Loucy (cell line): ENCODE data around the gene C14orf180.

Experiments
- H2AFZ ChIP-seq: fragments of 200-600 bp; sonication (generic); 2 replicates; pipeline ENCODE4 v1.6.0; 2016; ENCODE audit warnings: antibody characterized with exemption, mild to moderate bottlenecking, low read length, moderate library complexity
- H3F3A ChIP-seq: fragments of 200-600 bp; 2 replicates; pipeline ENCODE4 v1.6.0; 2016; ENCODE audit warnings: antibody characterized with exemption, low read depth, mild to moderate bottlenecking
- H3K27me3 ChIP-seq: fragments of 200-600 bp; sonication (generic); 2 replicates; pipeline ENCODE4 v1.6.1; 2014; ENCODE audit warnings: low read length, mild to moderate bottlenecking; ENCODE audit not compliant: insufficient read depth, poor library complexity, severe bottlenecking
- H3K36me3 ChIP-seq: fragments of 200-600 bp; sonication (generic); 2 replicates; pipeline ENCODE4 v1.6.1; 2016; ENCODE audit warnings: low read length; ENCODE audit not compliant: insufficient read depth
- H3K4me1 ChIP-seq: fragments of 200-600 bp; sonication (generic); 2 replicates; pipeline ENCODE4 v1.5.1; 2014; ENCODE audit warnings: low read length, mild to moderate bottlenecking; ENCODE audit not compliant: insufficient read depth, poor library complexity, severe bottlenecking
- H3K4me2 ChIP-seq: fragments of 200-600 bp; sonication (generic); 2 replicates; pipeline ENCODE4 v1.6.0; 2014; ENCODE audit warnings: antibody characterized with exemption, low read length, low read depth, mild to moderate bottlenecking; ENCODE audit not compliant: poor library complexity, severe bottlenecking
- H3K4me3 ChIP-seq: fragments of 200-600 bp; sonication (generic); 2 replicates; pipeline ENCODE4 v1.5.1; 2014; ENCODE audit warnings: low read length, mild to moderate bottlenecking, mixed read lengths; ENCODE audit not compliant: poor library complexity, severe bottlenecking
- H3K79me2 ChIP-seq: fragments of 200-600 bp; sonication (generic); 2 replicates; pipeline ENCODE4 v1.6.1; 2014; ENCODE audit warnings: low read length; ENCODE audit not compliant: insufficient read depth
- H3K9ac ChIP-seq: fragments of 200-600 bp; sonication (generic); 2 replicates; pipeline ENCODE4 v1.6.0; 2014; ENCODE audit warnings: mild to moderate bottlenecking, low read depth, low read length, moderate library complexity; ENCODE audit not compliant: poor library complexity, severe bottlenecking
- H3K9me2 ChIP-seq: fragments of 200-600 bp; sonication (generic); replicated peaks from 2 replicates; pipeline ENCODE4 v1.6.1; 2016; ENCODE audit warnings: low read depth, low read length, mixed read lengths
- H3K9me3 ChIP-seq: fragments of 200-600 bp; sonication (generic); 2 replicates; pipeline ENCODE4 v1.6.1; 2014; ENCODE audit warnings: mild to moderate bottlenecking, antibody characterized with exemption, low read length, low read depth; ENCODE audit not compliant: insufficient read depth
- H4K20me1 ChIP-seq: fragments of 200-600 bp; sonication (generic); 2 replicates; pipeline ENCODE4 v1.6.0; 2014; ENCODE audit warnings: antibody characterized with exemption, low read length, mild to moderate bottlenecking; ENCODE audit not compliant: insufficient read depth, poor library complexity, severe bottlenecking
- EZH2phosphoT487 ChIP-seq: fragments of 200-600 bp; IDR thresholded peaks from 2 replicates; pipeline ENCODE4 v1.6.1; 2018; ENCODE audit warnings: antibody characterized with exemption, mild to moderate bottlenecking, moderate library complexity, borderline replicate concordance
- TF ChIP-seq, protein P1 (sequence below): fragments of 200-600 bp; sonication (generic); conservative IDR thresholded peaks from 2 replicates; pipeline ENCODE4 v1.5.1; 2014; ENCODE audit warnings: mild to moderate bottlenecking, antibody characterized with exemption, low read length

The C14orf180 gene

DNA sequence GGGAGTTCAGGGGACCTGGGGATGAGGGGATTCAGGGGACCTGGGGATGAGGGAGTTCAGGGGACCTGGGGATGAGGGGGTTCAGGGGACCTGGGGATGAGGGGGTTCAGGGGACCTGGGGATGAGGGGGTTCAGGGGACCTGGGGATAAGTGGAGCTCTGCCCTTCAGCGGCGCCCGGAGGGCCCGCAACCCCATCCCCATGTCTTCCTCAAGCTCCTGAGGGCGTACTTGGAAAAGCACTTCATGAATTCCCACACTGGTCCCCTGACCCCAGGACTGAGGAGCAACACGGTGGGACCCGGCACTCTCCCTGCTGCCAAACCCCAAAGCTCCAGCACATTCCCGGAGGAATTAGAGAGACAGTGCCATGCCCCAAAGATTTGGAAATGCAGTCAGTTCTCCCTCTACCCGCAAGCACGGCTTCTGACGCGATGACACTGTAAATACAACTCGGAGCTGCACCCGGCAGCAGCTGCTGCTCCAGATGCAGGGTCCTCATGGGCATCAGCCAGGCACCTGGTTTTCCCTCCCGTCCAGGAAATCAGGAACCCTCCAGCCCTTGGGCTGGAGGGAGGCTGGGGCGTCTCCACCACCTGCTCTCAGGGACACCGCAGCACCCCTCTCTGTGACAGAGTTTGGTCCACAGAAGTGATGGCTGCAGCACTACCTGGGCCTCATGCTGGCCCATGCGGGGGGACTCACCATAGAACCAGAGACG is 32.8 kb upstream of the C14orf180 start:
- no peak overlapping the region for H3K4me3 ChIP-seq
- no peaks in the 10 kb centered on the region for H3K9me3 ChIP-seq
- no peaks in the 10 kb centered on the region for H3K79me2 ChIP-seq
- no peak overlapping the region for H3K9ac ChIP-seq
- no peak overlapping the region for H3K4me2 ChIP-seq
- no peaks in the 10 kb centered on the region for H3F3A ChIP-seq
- H2AFZ ChIP-seq = no peak overlapping the region
- H3K4me1 ChIP-seq = no peaks in the 10 kb centered on the region
- H4K20me1 ChIP-seq = no peaks in the 10 kb centered on the region
- H3K9me2 ChIP-seq = no peaks in the 10 kb centered on the region
- TF ChIP-seq, protein P1, sequence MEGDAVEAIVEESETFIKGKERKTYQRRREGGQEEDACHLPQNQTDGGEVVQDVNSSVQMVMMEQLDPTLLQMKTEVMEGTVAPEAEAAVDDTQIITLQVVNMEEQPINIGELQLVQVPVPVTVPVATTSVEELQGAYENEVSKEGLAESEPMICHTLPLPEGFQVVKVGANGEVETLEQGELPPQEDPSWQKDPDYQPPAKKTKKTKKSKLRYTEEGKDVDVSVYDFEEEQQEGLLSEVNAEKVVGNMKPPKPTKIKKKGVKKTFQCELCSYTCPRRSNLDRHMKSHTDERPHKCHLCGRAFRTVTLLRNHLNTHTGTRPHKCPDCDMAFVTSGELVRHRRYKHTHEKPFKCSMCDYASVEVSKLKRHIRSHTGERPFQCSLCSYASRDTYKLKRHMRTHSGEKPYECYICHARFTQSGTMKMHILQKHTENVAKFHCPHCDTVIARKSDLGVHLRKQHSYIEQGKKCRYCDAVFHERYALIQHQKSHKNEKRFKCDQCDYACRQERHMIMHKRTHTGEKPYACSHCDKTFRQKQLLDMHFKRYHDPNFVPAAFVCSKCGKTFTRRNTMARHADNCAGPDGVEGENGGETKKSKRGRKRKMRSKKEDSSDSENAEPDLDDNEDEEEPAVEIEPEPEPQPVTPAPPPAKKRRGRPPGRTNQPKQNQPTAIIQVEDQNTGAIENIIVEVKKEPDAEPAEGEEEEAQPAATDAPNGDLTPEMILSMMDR = no peak
- no peak for TF ChIP-seq EZH2phosphoT487
- no peaks in the 10 kb centered on the region for H3K36me3 ChIP-seq
- no peaks in the 10 kb centered on the region for H3K27me3 ChIP-seq

DNA sequence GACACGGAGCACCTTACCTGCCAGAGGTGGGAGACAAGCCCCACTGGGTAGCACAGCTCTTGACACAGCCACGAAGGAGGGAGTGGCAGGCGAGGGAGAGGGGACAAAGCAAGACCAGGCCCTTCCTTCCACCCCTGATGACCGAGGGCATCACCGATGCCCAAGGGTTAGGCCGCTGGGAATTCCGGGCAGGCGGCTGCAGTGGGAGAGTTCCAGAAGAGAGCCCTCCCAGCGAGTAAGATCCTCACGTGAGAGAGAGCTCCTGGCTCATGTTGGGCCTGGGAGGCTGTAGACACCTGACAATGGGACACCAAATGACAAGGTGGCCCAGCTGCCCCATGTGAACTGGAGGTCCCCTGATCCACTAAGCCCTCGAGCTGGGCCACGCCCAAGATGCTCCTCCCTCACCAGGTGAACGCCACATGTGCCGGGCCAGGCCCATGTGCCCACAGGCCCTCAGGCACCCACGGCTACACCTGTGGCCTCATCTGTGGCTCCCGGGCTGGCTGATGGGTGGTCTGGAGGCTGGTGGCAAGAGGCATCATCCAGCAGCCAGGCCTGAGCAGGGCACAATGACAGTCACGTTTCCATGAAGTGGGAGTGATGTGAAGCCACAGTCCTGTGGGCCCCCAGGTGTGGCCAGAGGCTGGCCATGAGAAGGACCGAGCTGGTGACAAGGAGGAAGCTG is 32.1 kb upstream of the C14orf180 start:
- TF ChIP-seq, protein P1 = no peak
- TF ChIP-seq EZH2phosphoT487 = no peak
- no peaks in the 10 kb centered on the region for H3K27me3 ChIP-seq
- H4K20me1 ChIP-seq = no peaks in the 10 kb centered on the region
- no peaks in the 10 kb centered on the region for H3K9me2 ChIP-seq
- H3K79me2 ChIP-seq = no peaks in the 10 kb centered on the region
- no peak overlapping the region for H2AFZ ChIP-seq
- H3F3A ChIP-seq = no peaks in the 10 kb centered on the region
- H3K36me3 ChIP-seq = no peaks in the 10 kb centered on the region
- H3K4me2 ChIP-seq = no peak overlapping the region
- no peaks in the 10 kb centered on the region for H3K9me3 ChIP-seq
- no peaks in the 10 kb centered on the region for H3K4me1 ChIP-seq
- no peak overlapping the region for H3K9ac ChIP-seq
- no peak overlapping the region for H3K4me3 ChIP-seq

DNA sequence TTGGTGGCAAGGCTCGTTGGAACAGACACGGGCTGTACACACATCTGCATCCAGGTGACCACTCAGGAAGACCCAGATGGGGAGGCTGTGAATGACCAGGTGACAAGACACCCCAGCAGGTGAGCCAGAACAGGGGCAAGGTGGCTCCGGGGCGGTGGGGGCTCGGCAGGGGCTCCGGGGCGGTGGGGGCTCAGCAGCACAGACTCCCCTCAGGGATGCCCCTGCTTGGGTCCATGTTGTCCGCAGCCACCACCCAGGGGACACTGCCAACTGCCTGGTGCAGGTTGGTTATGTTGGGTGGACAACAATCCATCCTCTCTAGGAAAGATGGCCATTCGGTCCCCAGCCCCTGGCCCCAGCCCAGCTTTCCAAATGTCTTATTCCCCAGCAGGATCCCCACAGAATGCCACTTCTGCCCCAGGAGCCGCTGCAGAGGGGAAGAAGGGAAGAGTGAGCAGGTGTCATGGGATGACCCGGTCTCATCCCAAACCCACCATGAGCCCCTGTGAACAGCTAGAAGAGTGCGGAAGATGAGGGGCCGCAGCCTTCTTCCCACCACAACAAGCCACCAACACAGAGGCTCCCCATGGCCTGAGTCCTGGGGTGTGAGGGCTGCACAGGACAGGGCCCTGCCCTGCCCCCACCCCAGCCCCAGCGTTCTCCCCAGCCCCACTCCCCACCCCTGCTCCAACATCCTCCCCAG is 31.4 kb upstream of the C14orf180 start:
- no peaks in the 10 kb centered on the region for H3F3A ChIP-seq
- H3K27me3 ChIP-seq = no peaks in the 10 kb centered on the region
- no peak overlapping the region for H3K9ac ChIP-seq
- no peak overlapping the region for H3K4me3 ChIP-seq
- H3K79me2 ChIP-seq = no peaks in the 10 kb centered on the region
- no peak for TF ChIP-seq EZH2phosphoT487
- TF ChIP-seq, protein P1 = no peak
- no peak overlapping the region for H2AFZ ChIP-seq
- no peaks in the 10 kb centered on the region for H4K20me1 ChIP-seq
- H3K4me2 ChIP-seq = no peak overlapping the region
- no peaks in the 10 kb centered on the region for H3K9me2 ChIP-seq
- no peaks in the 10 kb centered on the region for H3K36me3 ChIP-seq
- H3K4me1 ChIP-seq = no peaks in the 10 kb centered on the region
- no peaks in the 10 kb centered on the region for H3K9me3 ChIP-seq
